CD4-positive, alpha-beta T cell treated with Interleukin-21 for 1 hour (primary cell): ENCODE results near the gene NPAS2.

Experiments used
- DNase-seq: peaks from one replicate; pipeline ENCODE4 v3.0.0-alpha.2; 2020

Gene NPAS2

DNA sequence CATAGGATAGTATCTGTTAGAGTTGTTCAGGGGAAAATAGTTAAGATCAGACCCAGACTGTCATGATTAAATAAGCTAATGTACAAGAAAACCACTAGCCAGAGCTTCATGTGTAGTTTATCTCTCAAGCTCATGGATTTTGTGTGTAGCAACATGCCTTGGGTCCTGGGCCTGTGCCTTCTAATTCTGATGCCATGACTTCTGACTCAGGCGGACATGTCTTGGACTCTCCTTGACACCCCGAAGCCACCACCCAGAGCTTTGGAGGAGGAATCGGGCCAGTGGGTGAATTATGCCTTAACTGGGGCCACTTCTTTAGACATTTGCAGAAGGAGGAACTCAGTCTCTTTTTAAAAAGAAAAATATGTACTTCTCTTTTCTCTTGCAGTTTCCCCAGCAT, 68.7 kb downstream of the NPAS2 start:
- no peak for DNase-seq

- DNase-seq = no peak
These were observed 69.3 kb downstream of the NPAS2 start for GRCh38 chr2:100889286-100889685.

DNA sequence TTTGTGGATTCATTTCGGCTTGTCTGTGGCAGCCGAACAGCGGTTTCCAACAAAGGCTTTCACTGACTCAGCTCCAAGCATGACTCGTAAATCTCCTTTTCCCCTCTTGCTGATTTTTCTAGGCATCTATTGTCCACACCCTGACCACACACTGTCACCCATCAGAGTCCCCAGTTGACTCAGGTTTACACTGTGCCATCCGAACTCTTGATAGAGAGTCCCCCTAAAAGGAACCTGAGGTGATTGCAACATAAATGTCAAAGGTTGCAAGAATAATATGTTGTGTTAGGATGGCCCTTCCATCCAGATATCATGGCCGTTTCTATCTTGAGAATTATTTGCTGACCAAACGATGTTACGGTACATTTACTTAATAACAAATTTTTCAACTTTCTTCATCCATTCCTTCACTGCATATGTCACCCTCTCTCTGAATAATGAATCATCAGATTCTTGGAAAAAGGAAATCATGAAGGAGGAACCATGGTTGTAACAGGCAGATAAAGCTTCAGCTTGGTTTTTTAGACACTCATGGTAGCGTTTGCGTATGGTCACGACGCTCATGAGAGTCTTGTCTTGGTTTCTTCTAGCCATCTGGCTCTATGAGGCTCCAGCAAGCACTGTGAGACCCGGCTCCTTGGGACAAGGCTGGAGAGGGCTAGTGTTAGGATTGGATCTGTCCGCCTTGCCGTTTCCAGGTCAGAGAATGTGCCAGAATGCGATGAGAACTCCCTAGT, 72.1 kb downstream of the NPAS2 start:
- DNase-seq = no peak

DNA sequence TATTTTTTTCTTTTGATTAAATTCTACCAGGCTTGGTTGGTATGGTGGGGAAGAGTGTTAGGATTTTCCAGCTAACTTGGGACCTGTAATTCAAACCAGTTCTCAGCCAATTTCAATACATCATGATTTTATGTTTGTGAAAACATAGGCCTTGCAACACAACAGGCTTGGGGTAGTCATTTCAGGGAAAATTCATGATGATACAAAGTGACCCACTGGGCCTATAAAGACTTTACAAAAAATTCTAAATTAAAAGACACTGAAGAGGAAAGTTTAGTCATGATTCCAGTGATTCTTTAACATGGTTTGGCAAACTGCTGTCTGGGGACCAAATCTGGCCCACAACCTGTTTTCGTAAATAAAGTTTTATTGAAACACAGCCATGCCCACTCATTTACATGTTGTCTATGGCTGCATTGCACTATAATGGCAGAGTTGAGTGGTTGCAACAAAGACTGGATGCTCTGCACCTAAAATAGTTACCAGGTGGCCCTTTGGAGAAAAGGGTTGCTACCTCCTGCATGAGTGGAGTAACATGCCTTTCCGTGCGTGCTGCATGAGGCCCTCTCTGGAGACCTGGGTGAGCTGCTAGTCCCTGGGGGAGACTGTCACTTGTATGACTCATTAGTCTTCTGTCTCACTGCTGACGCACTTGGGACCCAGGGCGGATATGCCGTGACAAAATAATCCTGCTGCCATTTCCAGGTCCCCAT, 73.6 kb downstream of the NPAS2 start:
- DNase-seq = no peak

DNA sequence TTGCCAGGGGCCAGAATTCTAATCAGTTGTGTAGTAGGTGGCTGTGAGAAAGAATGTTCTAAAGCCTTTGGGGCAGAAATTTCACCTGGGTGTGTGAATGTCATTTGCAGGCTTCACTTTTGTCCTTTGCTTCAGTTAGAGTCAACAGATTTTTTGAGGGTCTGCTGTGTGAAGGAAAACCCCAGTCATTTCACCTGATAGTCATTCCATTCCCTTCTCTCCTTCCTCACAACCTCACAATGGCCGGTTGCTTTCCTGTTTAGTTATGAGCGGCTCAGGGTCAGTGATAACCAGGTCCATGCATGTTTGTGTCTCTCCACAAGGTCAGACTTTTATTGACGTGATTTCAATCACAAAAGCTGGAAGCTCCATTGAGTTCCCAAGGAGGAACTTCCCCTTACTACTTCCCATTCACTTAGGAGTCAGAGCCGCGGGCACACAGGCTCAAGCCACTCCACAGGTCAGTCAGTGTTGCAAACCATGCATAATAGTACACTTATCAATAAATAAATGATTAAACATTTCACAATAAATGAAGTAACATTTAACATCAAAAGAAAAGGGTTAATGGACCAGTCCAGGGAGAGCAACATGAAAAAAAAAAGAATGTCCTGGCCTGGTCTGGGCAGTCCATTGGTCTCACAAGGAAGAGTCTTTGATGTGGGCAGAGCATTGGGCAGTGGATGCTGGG, 74.3 kb downstream of the NPAS2 start:
- DNase-seq = no peak

- DNase-seq = no peak
These were observed 74.8 kb downstream of the NPAS2 start for GRCh38 chr2:100894796-100895156.

DNA sequence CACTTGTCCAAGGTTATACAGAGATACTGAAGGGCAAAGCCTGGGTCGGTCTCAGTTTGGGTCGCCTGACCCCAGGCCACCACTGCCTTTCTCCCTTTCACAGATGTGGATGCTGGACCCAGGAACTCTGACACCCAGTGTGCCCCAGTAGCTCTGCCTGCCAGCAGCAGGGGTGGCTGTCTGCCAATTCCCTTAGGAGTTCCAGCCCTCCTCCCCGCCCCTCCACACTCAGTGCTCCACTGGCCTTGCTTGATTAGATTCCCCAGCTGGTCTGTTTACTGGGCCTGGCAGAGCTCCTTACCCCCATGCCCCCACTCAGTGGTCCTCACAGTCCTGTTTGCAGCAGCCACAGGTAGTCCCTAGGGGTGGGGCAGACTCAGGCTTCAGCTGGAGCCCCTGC, 75.5 kb downstream of the NPAS2 start:
- DNase-seq = no peak

DNA sequence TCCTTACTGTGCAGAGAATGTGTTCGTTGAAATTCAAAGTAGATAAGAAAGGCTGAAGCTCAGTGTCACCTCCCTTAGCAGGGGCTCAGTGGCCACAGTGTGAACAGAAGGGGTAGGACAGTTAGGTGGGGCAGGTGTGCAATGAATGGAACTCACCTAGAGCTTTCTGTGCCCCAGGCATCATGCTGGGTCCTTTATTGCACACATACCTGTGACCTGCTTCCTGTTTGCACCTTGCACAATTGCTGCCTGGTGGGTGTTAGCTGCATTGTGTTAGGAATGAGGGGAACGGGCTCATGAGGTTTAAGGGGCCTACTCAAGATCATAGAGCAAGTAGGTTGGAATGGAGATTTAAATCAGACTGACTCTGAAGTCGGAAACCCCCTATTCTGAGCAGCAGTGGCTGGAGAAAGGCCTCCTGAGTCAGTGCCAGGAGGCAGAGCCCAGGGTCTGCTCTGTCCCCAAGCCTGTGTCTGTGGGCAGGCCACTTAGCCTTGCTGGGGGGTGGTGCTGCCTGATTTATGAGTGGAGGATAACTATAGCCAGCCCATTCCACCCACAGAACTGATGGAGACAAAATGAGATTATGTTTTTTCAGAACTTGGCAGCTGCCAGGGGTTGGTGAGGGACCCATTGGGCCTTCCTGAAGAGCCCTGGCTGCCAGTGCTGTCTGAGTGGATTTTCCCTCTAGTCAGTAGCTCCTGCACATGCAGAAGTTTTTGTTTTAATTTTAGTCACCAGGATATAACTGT, 76.2 kb downstream of the NPAS2 start:
- DNase-seq = no peak

GRCh38 chr2:100898035-100898665, 78.2 kb downstream of the NPAS2 start:
- DNase-seq = no peak

- DNase-seq = no peak
These were observed 80.3 kb downstream of the NPAS2 start for GRCh38 chr2:100900156-100900795.

GRCh38 chr2:100902817-100903405, 83.0 kb downstream of the NPAS2 start:
- no peak for DNase-seq

- DNase-seq = no peak
These were observed 83.8 kb downstream of the NPAS2 start for GRCh38 chr2:100903534-100904258.

DNA sequence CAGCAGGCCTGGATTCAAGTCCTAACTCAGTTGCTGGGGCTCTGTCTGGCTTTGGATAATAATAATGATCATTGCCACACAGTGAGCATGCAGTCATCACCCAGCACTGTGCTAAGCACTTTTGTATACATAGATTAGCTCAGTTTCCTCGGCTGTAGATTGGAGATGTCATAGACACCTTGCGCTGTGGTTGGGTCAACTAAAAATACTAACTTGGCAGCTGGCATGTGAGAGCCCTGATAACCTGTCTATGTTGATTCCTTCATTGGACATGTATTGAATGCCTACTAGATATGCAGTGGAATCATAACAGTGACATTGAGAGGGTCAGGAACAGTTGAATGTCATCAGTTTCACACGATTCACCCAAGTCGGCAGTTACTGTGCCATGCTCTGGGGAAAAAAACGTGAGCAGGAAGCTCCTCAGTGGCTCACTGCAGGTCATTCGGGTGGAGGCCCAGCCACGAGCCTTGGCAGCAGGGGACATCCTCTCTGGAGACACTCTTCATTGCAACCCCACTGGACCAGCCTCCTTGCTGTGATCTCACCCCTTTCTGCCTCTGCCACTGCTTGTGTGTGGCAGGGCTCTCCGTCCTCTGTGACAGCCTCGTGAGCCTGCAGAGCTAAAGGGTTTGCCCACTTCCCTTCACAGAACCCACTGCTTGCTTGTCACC, 85.3 kb downstream of the NPAS2 start:
- no peak for DNase-seq

DNA sequence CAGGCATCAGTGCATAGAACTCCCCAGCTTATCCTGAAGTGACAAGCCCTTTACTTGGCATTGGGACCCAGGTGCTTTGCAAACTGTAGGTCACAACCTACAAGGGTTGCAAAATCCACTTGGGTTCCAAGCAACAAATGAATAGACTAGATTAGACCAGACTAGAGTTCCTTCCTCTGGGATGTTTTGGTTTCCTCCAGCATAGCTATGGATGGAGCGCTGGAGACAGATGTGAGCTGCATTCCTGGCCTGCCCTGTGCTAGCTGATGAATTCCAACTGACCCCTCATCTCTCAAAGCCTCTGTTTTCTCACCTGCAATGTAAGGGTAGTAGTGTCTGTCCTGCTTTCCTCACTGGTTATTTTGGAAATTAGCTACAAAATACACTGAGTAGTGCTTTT, 86.2 kb downstream of the NPAS2 start:
- DNase-seq = no peak

GRCh38 chr2:100906679-100907078, 86.7 kb downstream of the NPAS2 start:
- DNase-seq = no peak

- no peak for DNase-seq
These were observed 87.9 kb downstream of the NPAS2 start for GRCh38 chr2:100907832-100908231.

GRCh38 chr2:100909534-100910081, 89.7 kb downstream of the NPAS2 start:
- DNase-seq = no peak

GRCh38 chr2:100910111-100910510, 90.2 kb downstream of the NPAS2 start:
- DNase-seq = no peak

GRCh38 chr2:100919316-100919715, 99.4 kb downstream of the NPAS2 start:
- no peak for DNase-seq

GRCh38 chr2:100921685-100922161, 101.8 kb downstream of the NPAS2 start:
- DNase-seq = no peak
